ENCODE measurements around the gene CHST11.

Gene CHST11

GRCh38 chr12:104419717-104420116 is 37.0 kb upstream of the CHST11 start:
- TF ChIP-seq CTCF (IDR thresholded peaks at IDR 0.05; ENCODE audit: insufficient read depth, low read length, poor library complexity, severe bottlenecking) (no peak), EZH2phosphoT487 (conservative IDR thresholded peaks at IDR 0.05; ENCODE audit: low read length) (no peak)

GRCh38 chr12:104420868-104421267 is 35.9 kb upstream of the CHST11 start:
- TF ChIP-seq EZH2phosphoT487 (conservative IDR thresholded peaks at IDR 0.05; ENCODE audit: low read length) = no peak
- TF ChIP-seq CTCF (IDR thresholded peaks at IDR 0.05; ENCODE audit: insufficient read depth, low read length, poor library complexity, severe bottlenecking) = no peak
- H3K4me3 ChIP-seq (ENCODE audit: insufficient read depth, low read length, poor library complexity, severe bottlenecking) = no peak overlapping the region
- no peaks in the 10 kb centered on the region for H3K9me2 ChIP-seq (replicated peaks; ENCODE audit: insufficient read depth, low read length)
- H3K4me2 ChIP-seq (ENCODE audit: low read depth, low read length, poor library complexity, severe bottlenecking) = no peak overlapping the region
- H2AFZ ChIP-seq (ENCODE audit: low read depth, low read length, severe bottlenecking) = no peak overlapping the region
- H3K79me2 ChIP-seq (ENCODE audit: insufficient read depth, low read length) = no peaks in the 10 kb centered on the region
- no peaks in the 10 kb centered on the region for H3K27me3 ChIP-seq (ENCODE audit: low read length)
- no peaks in the 10 kb centered on the region for H3F3A ChIP-seq (ENCODE audit: insufficient read depth)
- no peak overlapping the region for H3K27ac ChIP-seq (ENCODE audit: low read depth, low read length)
- H4K20me1 ChIP-seq (ENCODE audit: low read depth, low read length) = no peaks in the 10 kb centered on the region
- no peak overlapping the region for H3K9ac ChIP-seq (ENCODE audit: low read length)
- no peaks in the 10 kb centered on the region for H3K36me3 ChIP-seq (ENCODE audit: low read length)
- no peaks in the 10 kb centered on the region for H3K9me3 ChIP-seq (ENCODE audit: insufficient read depth, low read length)

More at GRCh38 chr12:104419717-104420116, 37.0 kb upstream of the CHST11 start:
- no peaks in the 10 kb centered on the region for H3K9me3 ChIP-seq (ENCODE audit: insufficient read depth, low read length)
- no peak overlapping the region for H3K4me2 ChIP-seq (ENCODE audit: low read depth, low read length, poor library complexity, severe bottlenecking)
- no peaks in the 10 kb centered on the region for H4K20me1 ChIP-seq (ENCODE audit: low read depth, low read length)
- no peaks in the 10 kb centered on the region for H3K36me3 ChIP-seq (ENCODE audit: low read length)
- H3K27ac ChIP-seq (ENCODE audit: low read depth, low read length) = no peak overlapping the region
- no peaks in the 10 kb centered on the region for H3K9me2 ChIP-seq (replicated peaks; ENCODE audit: insufficient read depth, low read length)
- H3K27me3 ChIP-seq (ENCODE audit: low read length) = no peaks in the 10 kb centered on the region
- no peak overlapping the region for H3K4me3 ChIP-seq (ENCODE audit: insufficient read depth, low read length, poor library complexity, severe bottlenecking)
- H3K9ac ChIP-seq (ENCODE audit: low read length) = no peak overlapping the region
- no peak overlapping the region for H2AFZ ChIP-seq (ENCODE audit: low read depth, low read length, severe bottlenecking)
- no peaks in the 10 kb centered on the region for H3K79me2 ChIP-seq (ENCODE audit: insufficient read depth, low read length)
- H3F3A ChIP-seq (ENCODE audit: insufficient read depth) = no peaks in the 10 kb centered on the region

- no peak overlapping the region for H2AFZ ChIP-seq (ENCODE audit: low read depth, low read length, severe bottlenecking)
- no peaks in the 10 kb centered on the region for H3K27me3 ChIP-seq (ENCODE audit: low read length)
- H3K4me3 ChIP-seq (ENCODE audit: insufficient read depth, low read length, poor library complexity, severe bottlenecking) = no peak overlapping the region
- no peaks in the 10 kb centered on the region for H3F3A ChIP-seq (ENCODE audit: insufficient read depth)
- no peak overlapping the region for H3K27ac ChIP-seq (ENCODE audit: low read depth, low read length)
- H3K9ac ChIP-seq (ENCODE audit: low read length) = no peak overlapping the region
- no peaks in the 10 kb centered on the region for H3K79me2 ChIP-seq (ENCODE audit: insufficient read depth, low read length)
- H3K9me3 ChIP-seq (ENCODE audit: insufficient read depth, low read length) = no peaks in the 10 kb centered on the region
- no peaks in the 10 kb centered on the region for H4K20me1 ChIP-seq (ENCODE audit: low read depth, low read length)
- TF ChIP-seq EZH2phosphoT487 (conservative IDR thresholded peaks at IDR 0.05; ENCODE audit: low read length) = no peak
- TF ChIP-seq CTCF (IDR thresholded peaks at IDR 0.05; ENCODE audit: insufficient read depth, low read length, poor library complexity, severe bottlenecking) = no peak
- no peak overlapping the region for H3K4me2 ChIP-seq (ENCODE audit: low read depth, low read length, poor library complexity, severe bottlenecking)
- no peaks in the 10 kb centered on the region for H3K36me3 ChIP-seq (ENCODE audit: low read length)
- H3K9me2 ChIP-seq (replicated peaks; ENCODE audit: insufficient read depth, low read length) = no peaks in the 10 kb centered on the region
Measured at GRCh38 chr12:104421343-104421742, 35.4 kb upstream of the CHST11 start.
